AG04450 (cell line): ENCODE data around the gene IRF2BPL. TPM values are rescaled to one million over a fixed set of nuclear protein-coding genes. Genes with fewer than 3 reads are reported as not detected.

ENCODE experiments used
- CTCF ChIA-PET: fragments of 300-600, 350-600 bp; formaldehyde crosslinking; extraction: SDS; loops from one replicate; lab custom pipeline; 2022; ENCODE audit warnings: antibody characterized with exemption, inconsistent platforms; lab: Charles Lee
- POLR2A ChIA-PET: fragments of 350-600 bp; formaldehyde crosslinking; extraction: SDS; loops from one replicate; lab custom pipeline; 2021; ENCODE audit warnings: antibody characterized with exemption, inconsistent platforms; lab: Yijun Ruan, JAX
- DNase-seq: peaks from one replicate; pipeline ENCODE4 v3.0.0-alpha.2; 2011; ENCODE audit warnings: low read depth, low spot score
- H3K27ac ChIP-seq: one replicate; pipeline ENCODE4 v1.5.1; 2012; ENCODE audit warnings: low read depth, low read length, control low read depth
- H3K27me3 ChIP-seq: one replicate; pipeline ENCODE4 v1.6.0; 2012; ENCODE audit warnings: low read length; ENCODE audit not compliant: control insufficient read depth, insufficient read depth
- H3K4me3 ChIP-seq: 2 replicates; pipeline ENCODE4 v1.5.1; 2011; ENCODE audit warnings: mild to moderate bottlenecking, low read depth, low read length, control low read depth
- H3K9me3 ChIP-seq: 2 replicates; pipeline ENCODE4 v1.5.1; 2012; ENCODE audit warnings: low read length; ENCODE audit not compliant: control insufficient read depth, insufficient read depth
- CTCF ChIP-seq: IDR thresholded peaks from 2 replicates; pipeline ENCODE4 v1.5.1; 2011; ENCODE audit warnings: low read depth, low read length, control low read depth, inconsistent platforms
- polyA plus RNA-seq: library from polyadenylated mRNA; depleted of rRNA; stranded (reverse); fragments of >200 nt; gene quantifications from 2 replicates; pipeline ENCODE4 v1.2.3, GENCODE V29; 2011

IRF2BPL gene
- polyA plus RNA-seq, 1 experiment: 17.1 TPM

DNA sequence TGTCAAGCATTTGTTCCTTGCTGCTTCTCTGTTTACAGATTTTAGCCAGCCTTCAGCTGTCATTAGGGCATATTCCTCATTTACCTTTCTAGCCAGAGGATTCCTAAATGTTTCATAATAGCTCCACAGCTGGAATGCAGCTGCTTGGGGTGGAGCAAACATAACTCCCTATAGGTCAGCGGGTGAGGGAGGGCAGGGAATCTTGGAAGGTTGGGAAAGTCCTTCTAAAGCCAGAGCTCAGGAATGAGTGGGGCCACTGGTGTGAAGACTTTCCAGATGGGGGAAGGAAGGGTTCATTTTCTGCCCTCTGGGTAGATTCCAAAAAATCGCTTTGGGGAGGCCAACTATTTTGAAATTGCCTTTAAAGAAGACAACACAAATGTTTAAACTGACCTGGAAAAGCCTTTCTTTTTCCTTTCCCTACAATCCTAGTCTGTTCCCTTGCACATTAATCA lies 16.3 kb upstream of the IRF2BPL start:
- DNase-seq: no peak
- Histone ChIP-seq H3K4me3 (no peak overlapping the region), H3K27me3 (no peaks in the 10 kb centered on the region), H3K27ac (peak overlapping the region; percentile 62), H3K9me3 (no peaks in the 10 kb centered on the region)
- ChIA-PET CTCF (interaction anchor here (1.0 to 5.0 kb wide), 8 partner anchors 9 to 169 kb away, joined by 5 to 33 read pairs (median 8); no protein-coding TSS in a partner anchor), POLR2A (interaction anchor here (0.6 to 7.6 kb wide), 10 partner anchors 10 to 140 kb away, joined by 3 to 146 read pairs (median 10); partner anchors contain the start of genes CIPC and IRF2BPL)
- TF ChIP-seq CTCF: no peak

DNA sequence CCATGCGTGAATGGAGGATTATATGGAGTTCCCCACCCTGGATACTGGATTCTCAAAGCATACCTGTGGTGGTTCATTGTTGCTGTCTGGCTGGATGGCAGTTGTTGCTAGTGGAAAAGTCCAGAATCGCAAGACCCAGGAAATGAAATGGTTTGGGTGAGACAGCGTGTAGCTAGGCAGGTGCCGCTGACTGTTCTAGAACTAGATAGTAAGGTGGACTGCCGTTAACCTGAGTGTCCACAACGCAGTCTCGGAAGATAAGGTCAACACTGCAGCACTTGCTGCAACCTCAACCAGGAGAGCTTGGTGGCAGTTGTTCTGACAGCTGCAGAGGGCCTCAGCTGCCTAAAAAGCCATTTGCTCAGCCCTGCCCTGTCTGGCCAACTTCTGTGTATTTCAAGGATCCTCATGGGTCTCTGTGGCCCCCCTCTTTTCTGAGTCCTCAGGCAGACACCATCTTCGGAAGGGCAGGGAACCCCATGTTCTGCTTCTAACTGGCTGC lies 15.5 kb upstream of the IRF2BPL start:
- TF ChIP-seq CTCF: no peak
- no peak for DNase-seq
- Histone ChIP-seq H3K9me3 (no peaks in the 10 kb centered on the region), H3K4me3 (no peak overlapping the region), H3K27ac (peak overlapping the region; percentile 94), H3K27me3 (no peaks in the 10 kb centered on the region)
- ChIA-PET POLR2A (interaction anchor here (1.1 to 7.6 kb wide), 8 partner anchors 10 to 140 kb away, joined by 4 to 146 read pairs (median 14); partner anchors contain the start of gene IRF2BPL), CTCF (interaction anchor here (1.4 to 5.0 kb wide), 5 partner anchors 10 to 168 kb away, joined by 7 to 33 read pairs (median 11); no protein-coding TSS in a partner anchor)

DNA sequence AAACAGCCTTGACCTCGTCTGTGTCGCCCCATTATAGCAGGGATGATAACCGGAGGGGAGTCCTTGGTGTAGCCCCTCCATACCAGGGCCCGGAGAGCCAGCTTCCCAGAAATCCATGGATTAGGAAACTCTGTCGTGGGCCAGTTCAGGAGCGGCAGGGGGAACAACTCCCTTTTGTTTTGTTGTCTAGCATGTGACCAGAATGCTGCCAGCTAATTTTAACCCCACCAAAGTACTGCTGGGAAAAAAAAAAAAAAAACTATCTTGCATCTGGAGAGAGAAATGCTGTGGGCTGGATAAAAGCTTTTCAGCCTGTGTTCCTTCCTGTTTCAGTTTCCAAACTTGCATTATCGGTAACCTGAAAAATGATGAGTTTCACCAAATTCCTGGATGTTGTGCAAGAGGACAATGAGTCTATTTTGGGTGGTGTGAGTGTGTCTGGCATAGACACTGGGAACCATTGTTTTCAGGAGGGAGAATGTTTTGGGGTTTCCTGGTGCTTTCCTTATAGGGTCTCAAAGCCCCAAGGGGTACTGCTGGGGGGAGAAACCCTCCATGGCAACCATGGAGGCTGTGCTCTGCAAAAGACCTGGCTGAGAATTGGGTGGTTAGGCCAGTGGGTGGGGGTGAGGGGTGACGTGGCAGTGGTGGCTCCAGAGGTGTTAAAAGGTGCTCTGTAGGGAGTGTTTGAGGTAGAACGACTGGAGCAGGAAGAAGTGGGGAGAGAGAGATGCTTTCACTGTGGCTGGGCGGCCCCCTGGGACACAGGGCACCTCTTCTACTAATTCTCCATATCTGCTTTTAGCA lies 14.9 kb upstream of the IRF2BPL start:
- no peak for TF ChIP-seq CTCF
- DNase-seq: no peak
- no peaks in the 10 kb centered on the region for H3K9me3 ChIP-seq
- POLR2A ChIA-PET: interaction anchor here (0.8 to 7.6 kb wide), 6 partner anchors 10 to 139 kb away, joined by 4 to 146 read pairs (median 12); partner anchors contain the start of gene IRF2BPL
- no peaks in the 10 kb centered on the region for H3K27me3 ChIP-seq
- CTCF ChIA-PET: interaction anchor here (1.1 to 5.0 kb wide), 4 partner anchors 10 to 130 kb away, joined by 3 to 33 read pairs (median 14); no protein-coding TSS in a partner anchor
- H3K4me3 ChIP-seq: peak overlapping the region; percentile 3; the same call in 1 of the 2 replicates
- H3K27ac ChIP-seq: peak overlapping the region; percentile 99

DNA sequence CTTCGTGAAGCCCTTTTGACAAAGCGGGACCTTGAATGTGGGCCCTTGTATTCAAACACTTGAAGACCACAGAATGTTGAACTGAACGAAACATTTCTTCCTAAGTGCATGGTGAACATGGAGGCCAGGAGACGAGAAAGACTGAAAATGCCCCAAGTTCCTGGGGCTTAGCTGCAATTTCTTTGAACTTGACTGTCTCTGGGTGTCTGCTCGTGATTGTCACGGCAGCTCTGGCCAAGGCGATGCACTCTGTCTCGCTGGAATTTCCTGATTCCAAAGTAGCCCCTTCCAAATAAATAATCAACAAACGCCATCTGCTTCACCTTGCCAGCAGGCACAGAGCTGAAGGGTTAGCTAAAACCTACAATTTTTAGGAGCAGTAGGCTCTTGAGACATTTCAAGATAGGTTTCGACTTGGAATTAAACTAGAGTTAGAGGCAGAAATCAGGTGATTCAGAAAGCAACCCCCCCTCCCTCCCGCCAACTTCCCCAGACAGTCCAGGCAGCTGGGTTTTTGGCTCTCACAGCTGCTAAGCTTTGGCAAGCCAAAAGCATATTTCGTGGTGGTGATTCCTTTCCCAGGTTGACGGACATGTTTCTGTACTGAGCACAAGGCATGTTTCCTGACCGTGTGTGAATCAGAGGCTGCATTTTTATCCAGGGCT lies 13.5 kb upstream of the IRF2BPL start:
- H3K4me3 ChIP-seq: peak overlapping the region; percentile 13
- TF ChIP-seq CTCF: no peak
- no peaks in the 10 kb centered on the region for H3K9me3 ChIP-seq
- ChIA-PET POLR2A (interaction anchor here (0.6 to 7.6 kb wide), 7 partner anchors 9 to 138 kb away, joined by 4 to 146 read pairs (median 8); partner anchors contain the start of gene IRF2BPL), CTCF (interaction anchor here (0.7 to 5.0 kb wide), 5 partner anchors 11 to 128 kb away, joined by 3 to 33 read pairs (median 9); no protein-coding TSS in a partner anchor)
- no peaks in the 10 kb centered on the region for H3K27me3 ChIP-seq
- DNase-seq: peak; percentile 91
- H3K27ac ChIP-seq: peak overlapping the region; percentile 99
